Spleen (tissue), 7 donors: ENCODE data around the gene CSRP1.

ENCODE experiments used
- CTCF ChIP-seq, 11 experiments: fragments of 200-600 bp in 7 of 11; fragments of 450-650 bp in 4 of 11; sonication (generic) in 4 of 11; IDR thresholded peaks in 8 of 11; conservative IDR thresholded peaks in 3 of 11; 1 replicate in 7 of 11; 2 replicates in 4 of 11; pipeline versions ENCODE4 v1.4.0 to v1.8.0; 2016 to 2021; ENCODE audit warnings: antibody characterized with exemption in 11 of 11, inconsistent platforms in 4 of 11, mild to moderate bottlenecking in 1 of 11
- POLR2A ChIP-seq, 3 donors: fragments of 450-650 bp; IDR thresholded peaks; one replicate each; pipeline ENCODE4 v1.5.1; 2017; ENCODE audit warnings: antibody characterized with exemption in 3 of 3, mild to moderate bottlenecking in 1 of 3
- donor health status: DM: no; HTN: no; CAD: no; lungs with moderate emphysema.
- donor health status: DM: no; HTN: no; CAD: no.
- donor health status: DM: no; HTN: no; CAD: no.

GRCh38 chr1:201452866-201453265 lies 54.1 kb downstream of the CSRP1 start:
- TF ChIP-seq POLR2A (IDR thresholded peaks at IDR 0.05) (no peak), CTCF (IDR thresholded peaks at IDR 0.05 in 8 of 11, conservative IDR thresholded peaks at IDR 0.05 in 3 of 11) (no peak)
